ENCODE data around the gene RFX2. TPM values are rescaled to one million over a fixed set of nuclear protein-coding genes. Genes with fewer than 3 reads are reported as not detected.

Gene RFX2
- total RNA-seq: 3.6 and 4.5 TPM in 2 replicates

DNA sequence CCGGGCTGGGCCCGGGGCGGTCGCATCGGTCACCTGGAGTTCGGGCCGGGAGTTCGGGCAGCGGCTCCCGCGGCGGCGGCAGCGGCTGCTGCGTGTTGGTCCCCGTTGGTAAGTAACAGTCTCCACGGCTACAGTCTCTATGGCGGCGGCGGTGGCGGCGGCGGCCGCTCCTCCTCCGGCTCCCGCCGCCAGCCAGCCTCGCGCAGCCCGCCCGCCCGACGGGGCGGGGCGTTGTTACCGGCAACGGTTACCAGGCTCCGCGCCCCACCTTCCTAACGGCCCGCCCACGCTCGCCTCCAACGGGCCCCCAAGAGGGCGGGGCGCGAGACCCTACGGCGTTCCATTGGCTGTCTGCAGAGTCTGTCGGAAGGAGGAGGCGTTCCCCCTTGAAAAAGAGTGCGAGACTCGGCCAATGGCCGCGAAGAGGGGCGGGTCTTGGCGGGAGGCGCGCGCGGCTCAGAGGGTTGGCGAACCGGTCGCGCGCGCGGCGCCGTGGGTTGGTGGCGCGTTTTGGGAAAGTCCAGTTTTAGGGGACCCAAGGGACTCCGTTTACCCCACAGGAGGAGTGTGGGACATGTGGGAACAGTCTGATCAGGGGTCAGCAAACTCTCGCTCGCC, at the start of gene RFX2:
RFX2 (minus strand) TSS at position 141 of the 618 bp plus-strand sequence. CDS start 63,004 bp downstream, outside the sequence.

GRCh38 chr19:5977785-5978605, 132.3 kb downstream of the RFX2 start, which contains the start of gene RANBP3:
TSS of gene RANBP3 (minus strand) at chr19:5978140. CDS start at chr19:5978082, 58 bp downstream.

Other genes starting within 250 kb of the RFX2 start
- gene FUT5, start 240.0 kb downstream of the RFX2 start, total RNA-seq: not detected in 2 replicates
- 348 and 403 TPM in 2 replicates for gene NDUFA11, start 206.7 kb downstream of the RFX2 start, total RNA-seq
- gene VMAC, start 205.6 kb downstream of the RFX2 start, total RNA-seq: 2.5 and 5.4 TPM in 2 replicates
- 2.1 and 3.7 TPM in 2 replicates for gene CAPS, start 196.2 kb downstream of the RFX2 start, total RNA-seq
- gene RANBP3, start 132.4 kb downstream of the RFX2 start, total RNA-seq: 30.4 and 36.2 TPM in 2 replicates
- not detected in 2 replicates for gene ACSBG2, start 25.2 kb upstream of the RFX2 start, total RNA-seq
- gene MLLT1, start 169.5 kb upstream of the RFX2 start, total RNA-seq: 3.9 and 6.1 TPM in 2 replicates
- not detected in 2 replicates for gene ACER1, start 223.1 kb upstream of the RFX2 start, total RNA-seq